HPDE6-E6E7 (cell line): ENCODE data around the gene PADI6.

Source experiments
- DNase-seq: peaks from one replicate; pipeline ENCODE4 v3.0.0; 2011; ENCODE audit warnings: missing footprints; ENCODE audit errors: extremely low spot score

Gene PADI6

GRCh38 chr1:17434016-17434415 is 62.0 kb downstream of the PADI6 start:
- DNase-seq, result no peak

- no peak for DNase-seq
Observed at GRCh38 chr1:17434601-17435000, 62.6 kb downstream of the PADI6 start.

GRCh38 chr1:17436380-17437174 is 64.6 kb downstream of the PADI6 start:
- DNase-seq, result no peak

- no peak for DNase-seq
Observed at GRCh38 chr1:17437260-17437579, 65.2 kb downstream of the PADI6 start.

- peak; percentile 39 for DNase-seq
Observed at GRCh38 chr1:17437580-17438317, 65.8 kb downstream of the PADI6 start.

DNA sequence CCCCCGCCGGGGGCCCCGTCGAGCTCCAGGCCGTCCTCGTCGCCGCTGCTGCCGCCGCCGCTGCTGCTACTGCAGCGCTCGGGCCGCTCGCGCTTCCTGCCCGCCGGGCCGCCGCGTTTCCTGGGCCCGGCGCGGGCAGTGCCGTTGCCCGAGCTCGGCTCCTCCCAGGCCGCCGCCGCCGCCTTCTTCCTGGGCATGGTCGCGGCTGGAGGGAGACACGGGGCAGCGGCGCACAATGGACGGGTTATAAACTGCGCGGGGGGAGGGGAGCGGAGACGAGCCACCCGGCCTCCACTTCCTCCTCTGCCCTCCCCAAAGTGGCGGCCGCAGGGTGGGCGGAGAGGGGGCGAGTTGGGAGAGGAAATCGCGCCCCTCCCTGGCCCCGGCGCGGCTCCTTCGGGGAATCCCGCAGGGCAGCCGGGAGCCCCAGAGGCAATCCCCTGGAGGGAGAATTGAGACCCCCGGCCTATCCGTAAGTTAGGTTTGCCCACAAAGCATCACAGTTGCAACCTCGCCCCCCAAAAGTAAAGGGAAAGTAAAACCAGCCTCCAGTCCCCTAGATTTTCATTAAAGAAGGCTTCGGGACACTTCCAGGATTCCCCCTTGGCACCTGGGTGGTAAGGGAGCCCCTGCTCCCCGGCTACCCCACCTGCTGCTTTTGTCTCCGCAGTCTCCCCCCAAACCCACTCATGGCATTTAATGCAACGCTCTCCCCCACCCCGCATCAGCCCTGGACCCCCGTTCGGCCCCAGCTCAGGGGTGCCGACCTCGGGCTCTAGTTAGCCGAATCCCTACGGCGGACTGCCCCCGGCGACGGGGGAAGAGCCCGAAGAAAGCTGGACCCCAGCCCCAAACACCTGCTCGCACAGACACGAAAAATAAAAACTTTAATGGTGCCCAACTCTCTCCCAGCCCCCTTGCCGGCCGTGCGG is 66.6 kb downstream of the PADI6 start:
- no peak for DNase-seq

- DNase-seq, result peak; percentile 49
Observed at GRCh38 chr1:17439250-17440073, 67.5 kb downstream of the PADI6 start, which contains the start of gene RCC2. RCC2 (minus strand) TSS chr1:17439677; CDS start chr1:17438514, 1,163 bp downstream.

DNA sequence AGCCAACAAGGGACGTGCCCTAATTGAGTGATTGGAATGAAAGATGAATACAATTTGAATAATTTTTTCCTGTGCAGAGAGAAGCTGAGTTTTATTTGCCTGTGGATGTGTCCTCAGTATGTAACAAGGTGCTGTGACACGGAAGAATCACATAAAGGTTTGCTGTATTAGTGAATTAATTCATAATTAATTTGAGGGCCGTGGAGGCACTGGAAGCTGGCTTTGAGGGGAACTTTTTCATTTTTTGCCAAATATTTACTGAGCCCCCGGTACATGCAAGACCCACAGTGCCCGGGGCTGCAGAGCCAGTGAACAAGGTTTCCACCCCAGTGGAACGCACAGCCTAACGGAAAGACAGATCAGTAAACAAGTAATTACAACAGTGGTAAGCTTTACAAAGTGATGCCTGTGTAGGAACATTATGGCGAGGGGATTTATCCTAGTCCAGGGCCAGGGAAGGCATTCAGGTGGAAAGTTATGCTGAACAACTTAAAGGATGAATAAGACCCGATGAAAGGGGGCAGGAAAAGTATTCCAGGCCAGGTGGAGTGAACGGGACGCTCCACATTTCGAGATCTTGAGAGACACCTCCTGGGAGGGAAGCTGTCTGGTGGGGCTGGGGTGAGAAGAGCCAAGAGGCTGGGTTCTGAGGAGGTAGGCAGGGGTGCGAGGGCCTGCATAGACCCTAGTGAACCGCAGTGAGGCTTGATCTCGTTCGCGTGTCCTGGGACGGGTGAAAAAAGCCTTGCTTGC is 68.3 kb downstream of the PADI6 start:
- DNase-seq, result no peak

DNA sequence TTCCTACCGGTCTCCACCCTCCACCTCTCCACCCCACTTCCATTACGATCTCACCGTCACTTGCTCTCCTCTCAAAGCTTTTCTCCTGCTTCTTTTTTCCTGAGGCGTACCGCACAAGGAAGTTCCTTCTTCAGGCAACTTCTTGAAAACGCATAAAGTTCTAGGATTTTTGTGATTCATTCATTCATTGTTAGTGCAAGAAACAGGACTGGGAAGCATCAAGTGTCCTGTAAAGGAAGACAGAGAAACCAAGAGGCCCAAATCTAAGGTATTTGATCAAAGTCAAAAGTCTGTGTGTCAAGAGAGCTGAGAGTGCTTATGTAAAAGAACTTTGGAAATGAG is 68.8 kb downstream of the PADI6 start:
- DNase-seq, result no peak

DNA sequence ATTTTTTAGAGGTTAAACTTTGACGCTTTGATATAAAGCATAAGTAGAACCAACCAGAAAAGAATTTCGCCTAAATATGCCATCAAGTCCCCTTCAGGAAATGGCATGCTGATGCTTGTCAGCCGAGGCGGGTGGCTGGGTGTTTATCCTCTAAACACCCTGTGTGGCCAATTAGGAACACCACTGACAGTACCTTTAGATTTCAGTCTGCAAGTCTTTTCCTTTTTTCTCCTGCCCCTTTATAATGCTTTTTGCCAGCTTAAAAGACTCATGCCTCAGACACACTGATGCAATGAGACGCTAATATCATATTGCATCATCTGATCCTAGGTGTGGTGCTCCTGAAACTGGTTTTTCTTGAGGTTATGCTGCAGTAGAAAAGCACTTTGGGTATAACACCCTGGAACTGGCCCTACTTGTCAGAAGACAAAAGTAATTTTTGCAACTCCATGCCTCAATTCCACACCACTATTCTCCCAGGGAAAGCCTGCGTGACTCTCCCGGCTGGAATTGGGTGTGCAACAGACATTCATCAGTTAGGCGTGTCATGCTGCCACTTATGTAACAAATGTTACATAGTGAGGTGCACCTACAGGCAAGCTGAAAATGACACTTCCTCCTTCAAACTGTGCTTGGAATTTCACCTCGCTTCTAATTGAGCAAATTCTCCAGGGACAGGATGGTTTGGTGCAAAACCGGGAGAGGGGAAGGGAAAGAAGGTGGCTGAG is 69.4 kb downstream of the PADI6 start:
- no peak for DNase-seq

GRCh38 chr1:17441993-17442357 is 70.0 kb downstream of the PADI6 start:
- DNase-seq, result no peak

GRCh38 chr1:17442841-17443240 is 70.8 kb downstream of the PADI6 start:
- DNase-seq, result no peak

DNA sequence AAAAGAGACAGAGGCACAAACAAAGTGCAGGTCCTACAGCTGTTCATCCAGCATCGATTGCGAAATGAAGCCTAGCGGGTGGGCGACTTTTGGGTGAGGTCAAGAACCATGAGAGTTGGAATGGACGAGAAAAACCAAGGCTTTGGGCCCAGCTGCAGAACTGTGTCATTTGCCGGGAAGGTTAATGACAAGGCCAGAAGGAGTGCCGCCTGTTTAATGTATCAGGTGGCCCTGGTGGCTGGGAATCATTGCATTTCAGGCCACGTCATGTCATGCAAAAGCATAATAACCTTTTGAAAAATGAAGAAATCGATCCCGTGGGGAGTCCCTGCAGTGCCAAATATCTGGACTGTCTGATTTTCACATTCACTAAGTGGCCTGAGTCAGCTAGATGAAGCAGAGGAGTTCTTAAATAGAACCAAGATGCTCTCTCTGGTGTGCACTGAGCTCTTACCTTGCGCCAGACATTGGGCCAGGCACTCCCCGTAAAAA is 75.6 kb downstream of the PADI6 start:
- no peak for DNase-seq
